ENCODE data around the gene TMEM79. TPM values are rescaled to one million over a fixed set of nuclear protein-coding genes. Genes with fewer than 3 reads are reported as not detected.

Gene TMEM79
- polyA plus RNA-seq, 1 donor from 2014 or later, result 9.3 TPM

- Mint-ChIP-seq H3K4me1 (peaks cover 4 to 7% (median 6%) of the 10 kb centered on the region in 3 donors), H3K27ac (no peak overlapping the region), H3K9me3 (no peaks in the 10 kb centered on the region), H3K27me3 (peaks cover 6% of the 10 kb centered on the region), H3K4me3 (peak overlapping the region in 1 of 4 donors; percentile 50), H3K36me3 (peaks cover 1% of the 10 kb centered on the region)
Measured at GRCh38 chr1:156249593-156249992, 34.5 kb upstream of the TMEM79 start.

GRCh38 chr1:156251527-156251926 lies 32.6 kb upstream of the TMEM79 start:
- H3K9me3 Mint-ChIP-seq, result no peaks in the 10 kb centered on the region
- no peaks in the 10 kb centered on the region for H3K27me3 Mint-ChIP-seq
- H3K4me3 Mint-ChIP-seq, result no peak overlapping the region
- peaks cover 1% of the 10 kb centered on the region for H3K36me3 Mint-ChIP-seq
- no peak overlapping the region for H3K27ac Mint-ChIP-seq
- H3K4me1 Mint-ChIP-seq, result no peaks in the 10 kb centered on the region

- H3K27me3 Mint-ChIP-seq, result no peaks in the 10 kb centered on the region
- peak overlapping the region in 1 of 3 donors; percentile 91 for H3K27ac Mint-ChIP-seq
- no peaks in the 10 kb centered on the region for H3K9me3 Mint-ChIP-seq
- H3K36me3 Mint-ChIP-seq, result peaks cover 3% of the 10 kb centered on the region
- no peaks in the 10 kb centered on the region for H3K4me1 Mint-ChIP-seq
- H3K4me3 Mint-ChIP-seq, result no peak overlapping the region
Measured at GRCh38 chr1:156253634-156254033, 30.5 kb upstream of the TMEM79 start.

- no peaks in the 10 kb centered on the region for H3K27me3 Mint-ChIP-seq
- peaks cover 5% of the 10 kb centered on the region for H3K36me3 Mint-ChIP-seq
- H3K27ac Mint-ChIP-seq, result no peak overlapping the region
- no peaks in the 10 kb centered on the region for H3K4me1 Mint-ChIP-seq
- H3K9me3 Mint-ChIP-seq, result peaks cover 0 to 1% (median 0%) of the 10 kb centered on the region in 3 donors
- H3K4me3 Mint-ChIP-seq, result no peak overlapping the region
Measured at GRCh38 chr1:156257711-156258110, 26.4 kb upstream of the TMEM79 start.

GRCh38 chr1:156258859-156259258 lies 25.3 kb upstream of the TMEM79 start:
- no peak overlapping the region for H3K4me3 Mint-ChIP-seq
- H3K9me3 Mint-ChIP-seq, result peaks cover 0 to 1% (median 0%) of the 10 kb centered on the region in 3 donors
- H3K27ac Mint-ChIP-seq, result peak overlapping the region in 2 of 3 donors; percentile 43 to 53
- H3K4me1 Mint-ChIP-seq, result no peaks in the 10 kb centered on the region
- no peaks in the 10 kb centered on the region for H3K27me3 Mint-ChIP-seq
- H3K36me3 Mint-ChIP-seq, result peaks cover 8% of the 10 kb centered on the region

GRCh38 chr1:156259805-156260204 lies 24.3 kb upstream of the TMEM79 start:
- Mint-ChIP-seq H3K4me1 (no peaks in the 10 kb centered on the region), H3K36me3 (peaks cover 6% of the 10 kb centered on the region)

GRCh38 chr1:156260896-156261295 lies 23.2 kb upstream of the TMEM79 start:
- H3K4me1 Mint-ChIP-seq, result no peaks in the 10 kb centered on the region
- H3K36me3 Mint-ChIP-seq, result peaks cover 9% of the 10 kb centered on the region
- no peaks in the 10 kb centered on the region for H3K27me3 Mint-ChIP-seq
- H3K27ac Mint-ChIP-seq, result peak overlapping the region in 1 of 3 donors; percentile 97
- H3K9me3 Mint-ChIP-seq, result peaks cover 0 to 1% (median 0%) of the 10 kb centered on the region in 3 donors
- H3K4me3 Mint-ChIP-seq, result no peak overlapping the region

More at GRCh38 chr1:156259805-156260204, 24.3 kb upstream of the TMEM79 start:
- Mint-ChIP-seq H3K27me3 (no peaks in the 10 kb centered on the region), H3K9me3 (peaks cover 0 to 1% (median 0%) of the 10 kb centered on the region in 3 donors), H3K4me3 (no peak overlapping the region), H3K27ac (peak overlapping the region in 1 of 3 donors; percentile 97)

- Mint-ChIP-seq H3K4me3 (no peak overlapping the region), H3K9me3 (peaks cover 0 to 1% (median 0%) of the 10 kb centered on the region in 3 donors), H3K4me1 (no peaks in the 10 kb centered on the region), H3K27ac (peak overlapping the region in 1 of 3 donors; percentile 82), H3K27me3 (no peaks in the 10 kb centered on the region), H3K36me3 (peaks cover 8% of the 10 kb centered on the region)
Measured at GRCh38 chr1:156262461-156263287, 21.5 kb upstream of the TMEM79 start.

- H3K4me1 Mint-ChIP-seq, result no peaks in the 10 kb centered on the region
- H3K4me3 Mint-ChIP-seq, result no peak overlapping the region
- no peaks in the 10 kb centered on the region for H3K27me3 Mint-ChIP-seq
- no peak overlapping the region for H3K27ac Mint-ChIP-seq
- H3K9me3 Mint-ChIP-seq, result peaks cover 0 to 1% (median 0%) of the 10 kb centered on the region in 3 donors
- peaks cover 8% of the 10 kb centered on the region for H3K36me3 Mint-ChIP-seq
Measured at GRCh38 chr1:156263288-156263655, 20.9 kb upstream of the TMEM79 start.

- H3K9me3 Mint-ChIP-seq, result no peaks in the 10 kb centered on the region
- no peaks in the 10 kb centered on the region for H3K27me3 Mint-ChIP-seq
- H3K27ac Mint-ChIP-seq, result no peak overlapping the region
- H3K36me3 Mint-ChIP-seq, result peaks cover 7% of the 10 kb centered on the region
- no peaks in the 10 kb centered on the region for H3K4me1 Mint-ChIP-seq
- no peak overlapping the region for H3K4me3 Mint-ChIP-seq
Measured at GRCh38 chr1:156266051-156266450, 18.1 kb upstream of the TMEM79 start.

GRCh38 chr1:156268336-156268735 lies 15.8 kb upstream of the TMEM79 start:
- H3K27me3 Mint-ChIP-seq, result no peaks in the 10 kb centered on the region
- no peak overlapping the region for H3K4me3 Mint-ChIP-seq
- H3K9me3 Mint-ChIP-seq, result no peaks in the 10 kb centered on the region
- peaks cover 10% of the 10 kb centered on the region for H3K36me3 Mint-ChIP-seq
- no peak overlapping the region for H3K27ac Mint-ChIP-seq
- H3K4me1 Mint-ChIP-seq, result no peaks in the 10 kb centered on the region

- Mint-ChIP-seq H3K27ac (no peak overlapping the region), H3K4me1 (no peaks in the 10 kb centered on the region), H3K36me3 (peaks cover 8% of the 10 kb centered on the region), H3K9me3 (no peaks in the 10 kb centered on the region), H3K4me3 (no peak overlapping the region), H3K27me3 (no peaks in the 10 kb centered on the region)
Measured at GRCh38 chr1:156270314-156270713, 13.8 kb upstream of the TMEM79 start.

- Mint-ChIP-seq H3K4me1 (peaks cover 11 to 18% (median 15%) of the 10 kb centered on the region in 3 donors), H3K9me3 (no peaks in the 10 kb centered on the region), H3K27ac (no peak overlapping the region), H3K4me3 (no peak overlapping the region), H3K27me3 (no peaks in the 10 kb centered on the region), H3K36me3 (peaks cover 6% of the 10 kb centered on the region)
Measured at GRCh38 chr1:156276532-156276931, 7.6 kb upstream of the TMEM79 start.

GRCh38 chr1:156276966-156277381 lies 7.2 kb upstream of the TMEM79 start:
- Mint-ChIP-seq H3K4me3 (no peak overlapping the region), H3K27ac (peak overlapping the region in 1 of 3 donors; percentile 82), H3K27me3 (no peaks in the 10 kb centered on the region), H3K9me3 (no peaks in the 10 kb centered on the region), H3K4me1 (peaks cover 12 to 21% (median 18%) of the 10 kb centered on the region in 3 donors), H3K36me3 (peaks cover 6% of the 10 kb centered on the region)

GRCh38 chr1:156279837-156280236 lies 4.3 kb upstream of the TMEM79 start:
- Mint-ChIP-seq H3K27me3 (no peaks in the 10 kb centered on the region), H3K4me1 (peaks cover 24 to 34% (median 32%) of the 10 kb centered on the region in 3 donors), H3K9me3 (peaks cover 0 to 2% (median 0%) of the 10 kb centered on the region in 3 donors), H3K27ac (peak overlapping the region; percentile 22 to 95 (median 47)), H3K4me3 (peak overlapping the region in 2 of 4 donors; percentile 34 to 98), H3K36me3 (peaks cover 2% of the 10 kb centered on the region)

- Mint-ChIP-seq H3K36me3 (peaks cover 2% of the 10 kb centered on the region), H3K4me1 (peaks cover 24 to 34% (median 32%) of the 10 kb centered on the region in 3 donors), H3K9me3 (peaks cover 0 to 2% (median 0%) of the 10 kb centered on the region in 3 donors), H3K4me3 (peak overlapping the region; percentile 94 to 98 (median 96)), H3K27ac (peak overlapping the region; percentile 59 to 95 (median 91)), H3K27me3 (no peaks in the 10 kb centered on the region)
Measured at GRCh38 chr1:156281281-156281680, 2.8 kb upstream of the TMEM79 start.

All from IgD-negative memory B cell (primary cell).